Astrocyte of the spinal cord (primary cell): Measurements from ENCODE around the gene SMR3A.

Experiments used
- DNase-seq: peaks from one replicate; pipeline ENCODE4 v3.0.0; 2011; ENCODE audit warnings: low read depth, low spot score
- H3K4me3 ChIP-seq: 2 replicates; pipeline ENCODE4 v1.5.1; 2011; ENCODE audit warnings: low read depth, mild to moderate bottlenecking, low read length, moderate library complexity
- CTCF ChIP-seq: IDR thresholded peaks from 2 replicates; pipeline ENCODE4 v1.5.1; 2012; ENCODE audit warnings: low read depth, mild to moderate bottlenecking, low read length, inconsistent platforms
- in situ Hi-C: cut with HindIII; loops from 2 replicates; pipeline ENCODE4 v1.10.0; 2017; ENCODE audit warnings: low sequenced_read_pairs

SMR3A gene

GRCh38 chr4:70372760-70373159 lies 12.2 kb downstream of the SMR3A start:
- no peak overlapping the region for H3K4me3 ChIP-seq
- TF ChIP-seq CTCF, result no peak
- in situ Hi-C loops, result no loop called here
- no peak for DNase-seq

GRCh38 chr4:70380578-70380977 lies 20.0 kb downstream of the SMR3A start:
- H3K4me3 ChIP-seq, result no peak overlapping the region
- no peak for DNase-seq
- no peak for TF ChIP-seq CTCF
- in situ Hi-C loops, result no loop called here

GRCh38 chr4:70382691-70383181 lies 22.2 kb downstream of the SMR3A start, which contains the start of gene SMR3B:
Gene SMR3B (plus strand): TSS chr4:70383131. CDS start chr4:70384511, 1,380 bp downstream.
- in situ Hi-C loops, result no loop called here
- TF ChIP-seq CTCF, result no peak
- no peak for DNase-seq
- no peak within 1 kb of the TSS for H3K4me3 ChIP-seq

- no peak for DNase-seq
- in situ Hi-C loops, result no loop called here
- H3K4me3 ChIP-seq, result no peak overlapping the region
- TF ChIP-seq CTCF, result no peak
These were observed 31.7 kb downstream of the SMR3A start for GRCh38 chr4:70392057-70392776.

- no peak for TF ChIP-seq CTCF
- in situ Hi-C loops, result no loop called here
- DNase-seq, result no peak
- H3K4me3 ChIP-seq, result no peak within 1 kb of the TSS
These were observed 37.0 kb downstream of the SMR3A start, which contains the start of gene OPRPN for GRCh38 chr4:70397580-70397979. Gene OPRPN (plus strand): TSS chr4:70397940. CDS start chr4:70399286, 1,346 bp downstream.

GRCh38 chr4:70399319-70399718 lies 38.8 kb downstream of the SMR3A start:
- no peak for DNase-seq
- in situ Hi-C loops, result no loop called here
- TF ChIP-seq CTCF, result no peak
- H3K4me3 ChIP-seq, result no peak overlapping the region
